Cardiac fibroblast (primary cell): Measurements from ENCODE around the gene STK17A.
"Not testable (repeated sequence)": the region's sequence is repeated elsewhere in the genome, so short reads cannot be mapped to it uniquely, and the experiment has no call there.

Experiments
- DNase-seq, 2 donors: peaks; one replicate each; pipeline versions ENCODE4 v3.0.0 to v3.0.0-alpha.2; 2010; ENCODE audit warnings: low read depth in 2 of 2
- H3K4me3 ChIP-seq, 2 donors: replicated peaks in 1 of 2; 1 replicate in 1 of 2; 2 replicates in 1 of 2; pipeline ENCODE4 v1.5.1; 2011; ENCODE audit warnings: low read depth in 2 of 2, low read length in 2 of 2, mild to moderate bottlenecking in 2 of 2, moderate library complexity in 1 of 2
- CTCF ChIP-seq: IDR thresholded peaks from one replicate; pipeline ENCODE4 v1.5.1; 2011; ENCODE audit warnings: low read depth, mild to moderate bottlenecking, low read length, inconsistent platforms

Gene STK17A

GRCh38 chr7:43621729-43622448, 39.0 kb downstream of the STK17A start:
- DNase-seq, result peak in 1 of 2 donors; percentile 15
- no peak overlapping the region for H3K4me3 ChIP-seq
- no peak for TF ChIP-seq CTCF

- H3K4me3 ChIP-seq, result no peak overlapping the region
- DNase-seq, result no peak
- no peak for TF ChIP-seq CTCF
Observed at GRCh38 chr7:43624156-43624555, 41.2 kb downstream of the STK17A start.

- TF ChIP-seq CTCF, result no peak
- DNase-seq, result no peak
- H3K4me3 ChIP-seq, result no peak overlapping the region
Observed at GRCh38 chr7:43625453-43625852, 42.5 kb downstream of the STK17A start.

- no peak overlapping the region for H3K4me3 ChIP-seq
- DNase-seq, result no peak
- TF ChIP-seq CTCF, result no peak
Observed at GRCh38 chr7:43625980-43626379, 43.1 kb downstream of the STK17A start.

- no peak for DNase-seq
- H3K4me3 ChIP-seq, result no peak overlapping the region
- TF ChIP-seq CTCF, result no peak
Observed at GRCh38 chr7:43626695-43627094, 43.8 kb downstream of the STK17A start.

- not testable (repeated sequence) for DNase-seq, H3K4me3 ChIP-seq
Observed at GRCh38 chr7:43627798-43628197, 44.9 kb downstream of the STK17A start.

- no peak overlapping the region for H3K4me3 ChIP-seq
- DNase-seq, result peak in 1 of 2 donors; percentile 26
- TF ChIP-seq CTCF, result no peak
Observed at GRCh38 chr7:43628431-43628830, 45.5 kb downstream of the STK17A start.
